ENCODE results near the gene SCARB1.
A peak's percentile ranks its signal among the peaks of the same experiment; 100 is the strongest.

Gene SCARB1

DNA sequence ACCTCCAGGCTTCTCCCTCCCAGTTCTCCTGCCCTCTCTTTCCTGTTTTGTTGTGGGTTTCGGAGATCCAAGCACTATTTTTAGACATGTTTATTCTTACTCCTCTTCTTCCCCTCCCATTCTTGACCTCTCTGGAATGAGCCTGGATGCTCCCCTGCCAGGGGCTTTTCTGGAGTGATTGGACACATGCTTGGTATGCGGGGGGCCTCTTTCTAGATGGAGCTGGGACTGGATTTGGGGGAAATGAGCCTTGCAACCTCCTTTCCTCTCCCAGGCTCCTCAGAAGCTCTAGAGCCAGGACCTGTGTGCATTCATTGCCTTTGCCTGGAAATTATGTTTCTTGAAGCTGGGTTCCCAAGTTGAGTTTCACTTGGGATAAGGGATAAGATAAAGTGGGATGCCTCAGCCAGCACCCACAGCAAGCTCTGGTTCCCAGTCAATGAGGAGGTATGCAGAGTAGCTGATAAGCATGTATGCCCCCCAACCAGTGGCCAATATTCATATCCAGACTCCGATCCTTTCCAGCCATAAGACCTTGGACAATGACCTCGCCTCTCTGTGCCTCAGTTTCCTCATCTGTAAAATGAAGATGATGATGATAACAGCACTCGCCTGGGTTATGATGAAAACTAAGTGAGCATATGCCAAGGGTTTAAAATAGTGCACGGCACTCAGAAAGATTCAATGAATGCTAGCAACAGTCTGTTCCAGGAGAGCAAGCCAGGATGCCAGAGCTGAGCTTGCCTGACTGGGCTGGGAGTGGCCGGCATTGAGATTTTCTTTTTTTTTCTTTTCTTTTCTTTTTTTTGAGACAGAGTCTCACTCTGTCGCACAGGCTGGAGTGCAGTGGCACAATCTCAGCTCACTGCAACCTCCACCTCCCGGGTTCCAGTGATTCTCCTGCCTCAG lies 97.8 kb downstream of the SCARB1 start:
- TF ChIP-seq, protein P1, sequence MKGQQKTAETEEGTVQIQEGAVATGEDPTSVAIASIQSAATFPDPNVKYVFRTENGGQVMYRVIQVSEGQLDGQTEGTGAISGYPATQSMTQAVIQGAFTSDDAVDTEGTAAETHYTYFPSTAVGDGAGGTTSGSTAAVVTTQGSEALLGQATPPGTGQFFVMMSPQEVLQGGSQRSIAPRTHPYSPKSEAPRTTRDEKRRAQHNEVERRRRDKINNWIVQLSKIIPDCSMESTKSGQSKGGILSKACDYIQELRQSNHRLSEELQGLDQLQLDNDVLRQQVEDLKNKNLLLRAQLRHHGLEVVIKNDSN (IDR thresholded peaks at IDR 0.05), result no peak
- TF ChIP-seq MAX (IDR thresholded peaks at IDR 0.05) (no peak), TEAD4 (IDR thresholded peaks at IDR 0.05) (no peak), RAD21 (IDR thresholded peaks at IDR 0.05; ENCODE audit: low read depth) (no peak), NFIC (IDR thresholded peaks at IDR 0.05) (no peak), CEBPB (IDR thresholded peaks at IDR 0.05) (no peak), FOXM1 (IDR thresholded peaks at IDR 0.05; ENCODE audit: borderline replicate concordance, low read depth) (no peak)

- TF ChIP-seq, protein P1 (IDR thresholded peaks at IDR 0.05), result no peak
Observed at GRCh38 chr12:124764870-124765580, 98.6 kb downstream of the SCARB1 start.

GRCh38 chr12:124764451-124764850 lies 99.2 kb downstream of the SCARB1 start:
- TF ChIP-seq TCF12 (IDR thresholded peaks at IDR 0.05; ENCODE audit: low read depth) (no peak), RAD21 (IDR thresholded peaks at IDR 0.05; ENCODE audit: low read depth) (peak; percentile 65)

DNA sequence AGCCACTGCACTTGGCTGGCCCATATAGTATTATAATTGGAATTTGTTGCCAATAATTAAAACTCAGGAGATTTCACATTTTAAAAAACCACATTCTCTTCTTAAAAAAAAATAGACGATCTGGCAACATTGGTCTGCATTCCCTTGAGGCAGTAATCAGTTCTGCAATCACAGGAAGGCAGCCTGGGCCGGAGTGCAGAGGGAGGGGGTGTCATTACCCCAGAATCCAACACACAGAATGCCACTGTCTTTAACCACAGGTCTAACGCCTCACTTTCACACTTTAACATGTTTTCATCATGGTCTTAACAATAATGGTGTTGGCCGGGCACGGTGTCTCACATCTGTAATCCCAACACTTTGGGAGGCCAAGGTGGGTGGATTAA lies 100.1 kb downstream of the SCARB1 start:
- TF ChIP-seq, protein P1 (IDR thresholded peaks at IDR 0.05), result no peak
- TF ChIP-seq NFIC (IDR thresholded peaks at IDR 0.05) (no peak), EP300 (IDR thresholded peaks at IDR 0.05; ENCODE audit: borderline replicate concordance) (no peak), CREB1 (IDR thresholded peaks at IDR 0.05; ENCODE audit: low read depth) (no peak), MAX (IDR thresholded peaks at IDR 0.05) (no peak), FOXM1 (IDR thresholded peaks at IDR 0.05; ENCODE audit: borderline replicate concordance, low read depth) (no peak), CEBPB (IDR thresholded peaks at IDR 0.05) (no peak), YY1 (IDR thresholded peaks at IDR 0.05; ENCODE audit: low read depth) (no peak), TEAD4 (IDR thresholded peaks at IDR 0.05) (no peak), TCF12 (IDR thresholded peaks at IDR 0.05; ENCODE audit: low read depth) (no peak), ZBTB7A (IDR thresholded peaks at IDR 0.05; ENCODE audit: low read depth) (no peak), RAD21 (IDR thresholded peaks at IDR 0.05; ENCODE audit: low read depth) (no peak), EGR1 (IDR thresholded peaks at IDR 0.05) (no peak), TAF1 (IDR thresholded peaks at IDR 0.05; ENCODE audit: low read depth) (no peak)
- TF ChIP-seq, protein P2, sequence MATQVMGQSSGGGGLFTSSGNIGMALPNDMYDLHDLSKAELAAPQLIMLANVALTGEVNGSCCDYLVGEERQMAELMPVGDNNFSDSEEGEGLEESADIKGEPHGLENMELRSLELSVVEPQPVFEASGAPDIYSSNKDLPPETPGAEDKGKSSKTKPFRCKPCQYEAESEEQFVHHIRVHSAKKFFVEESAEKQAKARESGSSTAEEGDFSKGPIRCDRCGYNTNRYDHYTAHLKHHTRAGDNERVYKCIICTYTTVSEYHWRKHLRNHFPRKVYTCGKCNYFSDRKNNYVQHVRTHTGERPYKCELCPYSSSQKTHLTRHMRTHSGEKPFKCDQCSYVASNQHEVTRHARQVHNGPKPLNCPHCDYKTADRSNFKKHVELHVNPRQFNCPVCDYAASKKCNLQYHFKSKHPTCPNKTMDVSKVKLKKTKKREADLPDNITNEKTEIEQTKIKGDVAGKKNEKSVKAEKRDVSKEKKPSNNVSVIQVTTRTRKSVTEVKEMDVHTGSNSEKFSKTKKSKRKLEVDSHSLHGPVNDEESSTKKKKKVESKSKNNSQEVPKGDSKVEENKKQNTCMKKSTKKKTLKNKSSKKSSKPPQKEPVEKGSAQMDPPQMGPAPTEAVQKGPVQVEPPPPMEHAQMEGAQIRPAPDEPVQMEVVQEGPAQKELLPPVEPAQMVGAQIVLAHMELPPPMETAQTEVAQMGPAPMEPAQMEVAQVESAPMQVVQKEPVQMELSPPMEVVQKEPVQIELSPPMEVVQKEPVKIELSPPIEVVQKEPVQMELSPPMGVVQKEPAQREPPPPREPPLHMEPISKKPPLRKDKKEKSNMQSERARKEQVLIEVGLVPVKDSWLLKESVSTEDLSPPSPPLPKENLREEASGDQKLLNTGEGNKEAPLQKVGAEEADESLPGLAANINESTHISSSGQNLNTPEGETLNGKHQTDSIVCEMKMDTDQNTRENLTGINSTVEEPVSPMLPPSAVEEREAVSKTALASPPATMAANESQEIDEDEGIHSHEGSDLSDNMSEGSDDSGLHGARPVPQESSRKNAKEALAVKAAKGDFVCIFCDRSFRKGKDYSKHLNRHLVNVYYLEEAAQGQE (IDR thresholded peaks at IDR 0.05; ENCODE audit: low read depth), result no peak

DNA sequence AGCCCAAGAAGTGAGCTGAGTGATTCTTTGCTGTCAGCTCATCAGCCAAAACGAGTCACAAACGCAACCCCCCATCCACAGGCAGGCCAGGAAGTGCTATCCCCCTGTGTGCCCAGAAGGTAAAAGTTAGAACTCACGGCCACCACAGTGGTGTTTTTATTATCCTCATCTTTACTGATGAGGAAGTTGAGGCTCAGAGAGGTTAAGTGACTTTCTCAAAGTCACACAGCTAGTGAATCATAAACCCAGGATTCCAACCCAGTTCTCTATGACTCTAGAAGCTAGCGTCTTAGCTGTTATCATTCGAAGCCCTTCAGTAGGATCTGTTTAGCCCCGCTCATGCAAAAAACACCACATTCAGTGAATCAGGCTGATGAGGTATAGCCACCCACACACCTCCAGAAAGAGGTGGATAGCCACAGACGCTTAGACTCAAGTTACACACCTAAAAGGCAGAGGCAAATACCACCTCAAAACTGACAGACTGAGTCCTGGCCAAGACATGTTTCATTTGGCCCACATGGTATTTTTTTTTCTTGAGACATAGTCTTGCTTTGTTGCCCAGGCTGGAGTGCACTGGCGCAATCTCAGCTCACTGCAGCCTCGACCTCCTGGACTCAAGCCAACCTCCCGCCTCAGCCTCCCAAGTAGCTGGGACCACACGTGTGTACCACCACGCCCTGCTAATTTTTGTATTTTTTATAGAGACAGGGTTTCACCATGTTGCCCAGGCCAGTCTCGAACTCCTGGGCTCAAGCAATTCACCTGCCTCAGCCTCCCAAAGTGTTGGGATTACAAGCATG lies 100.7 kb downstream of the SCARB1 start:
- TF ChIP-seq NFIC (IDR thresholded peaks at IDR 0.05), result 0 out of 2 replicates have a peak, but pooled peaks have one; percentile 5
- TF ChIP-seq FOXM1 (IDR thresholded peaks at IDR 0.05; ENCODE audit: borderline replicate concordance, low read depth), result no peak

DNA sequence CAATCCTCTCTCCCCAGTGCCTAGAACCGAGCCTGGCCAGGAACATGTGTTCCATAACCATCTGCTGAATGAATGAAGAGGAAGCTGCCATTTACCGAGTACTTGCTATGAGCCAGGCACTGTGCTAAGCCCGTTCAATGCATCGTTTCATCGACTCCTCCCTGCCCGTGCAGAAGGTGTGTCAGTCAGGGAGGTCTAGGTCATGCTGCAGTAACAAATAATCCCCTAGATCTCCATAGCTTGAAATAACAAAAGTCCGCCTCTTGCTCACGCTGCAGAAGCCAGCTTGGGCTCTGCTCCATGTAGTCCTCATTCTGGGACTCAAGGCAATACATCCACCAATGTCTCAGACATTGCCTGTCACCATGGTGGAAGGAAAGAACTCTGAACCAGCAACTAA lies 101.3 kb downstream of the SCARB1 start:
- TF ChIP-seq RAD21 (IDR thresholded peaks at IDR 0.05; ENCODE audit: low read depth), result no peak
- TF ChIP-seq, protein P1 (IDR thresholded peaks at IDR 0.05), result no peak
- no peak for TF ChIP-seq TCF12 (IDR thresholded peaks at IDR 0.05; ENCODE audit: low read depth)
- no peak for TF ChIP-seq ZBTB7A (IDR thresholded peaks at IDR 0.05; ENCODE audit: low read depth)
- no peak for TF ChIP-seq CREB1 (IDR thresholded peaks at IDR 0.05; ENCODE audit: low read depth)
- TF ChIP-seq TEAD4 (IDR thresholded peaks at IDR 0.05), result no peak
- no peak for TF ChIP-seq EGR1 (IDR thresholded peaks at IDR 0.05)
- TF ChIP-seq CEBPB (IDR thresholded peaks at IDR 0.05), result no peak
- TF ChIP-seq, protein P2 (IDR thresholded peaks at IDR 0.05; ENCODE audit: low read depth), result no peak
- no peak for TF ChIP-seq EP300 (IDR thresholded peaks at IDR 0.05; ENCODE audit: borderline replicate concordance)
- no peak for TF ChIP-seq YY1 (IDR thresholded peaks at IDR 0.05; ENCODE audit: low read depth)

All from Ishikawa (cell line).